GM12878 (cell line): ENCODE results near the gene ELAVL1. TPM values are rescaled to one million over a fixed set of nuclear protein-coding genes. Genes with fewer than 3 reads are reported as not detected.

Source experiments
- ATAC-seq: fragments of 200-7000 bp; cut with Tn5 transposase; 3 replicates; pipeline ENCODE4 v1.9.1; 2020; ENCODE audit warnings: mild to moderate bottlenecking, moderate library complexity
- BruUV-seq: library from RNA; stranded (reverse); fragments of 400-500 nt; replicated peaks from 2 replicates; lab custom pipeline; 2021; lab: Mats Ljungman, UMichigan
- CTCF ChIA-PET: fragments of 300-600 bp; sonication (Branson Sonifier 250); formaldehyde crosslinking; extraction: SDS; loops from one replicate; lab custom pipeline; 2021; ENCODE audit warnings: inconsistent platforms; lab: Yijun Ruan, JAX
- POLR2A ChIA-PET: fragments of 350-600 bp; formaldehyde crosslinking; extraction: SDS; loops from one replicate; lab custom pipeline; 2021; ENCODE audit warnings: inconsistent platforms; lab: Charles Lee
- RAD21 ChIA-PET: fragments of 300-600 bp; sonication (Branson Sonifier 250); formaldehyde crosslinking; loops from one replicate; lab custom pipeline; 2023; ENCODE audit warnings: antibody characterized with exemption; ENCODE audit not compliant: unreplicated experiment; lab: Charles Lee
- SMC1A ChIA-PET: fragments of 300-600 bp; sonication (Branson Sonifier 250); formaldehyde crosslinking; loops from one replicate; lab custom pipeline; 2023; ENCODE audit not compliant: unreplicated experiment, uncharacterized antibody; lab: Charles Lee
- DNase-seq: peaks from one replicate; pipeline ENCODE4 v3.0.0-alpha.2; 2011; ENCODE audit warnings: low read depth, low spot score
- FAIRE-seq: peaks from 3 replicates; lab custom pipeline; 2011; peaks lifted over from hg19 to GRCh38; lab: Jason Lieb, UNC
- H2AFZ ChIP-seq: 2 replicates; pipeline ENCODE4 v1.6.0; 2011; ENCODE audit warnings: low read depth, low read length, control low read depth; ENCODE audit not compliant: control insufficient read depth
- H3K27ac ChIP-seq: 2 replicates; pipeline ENCODE4 v1.5.1; 2011; ENCODE audit warnings: control low read depth; ENCODE audit not compliant: control insufficient read depth, insufficient read depth
- H3K27me3 ChIP-seq, 2 experiments: replicated peaks in 1 of 2; 2 replicates each; pipeline versions ENCODE4 v1.6.0 to v1.6.1; 2011; ENCODE audit warnings: low read length in 1 of 2; ENCODE audit not compliant: control insufficient read depth in 2 of 2, insufficient read depth in 2 of 2
- H3K36me3 ChIP-seq, 2 experiments: 2 replicates each; pipeline ENCODE4 v1.5.1; 2011; ENCODE audit warnings: low read length in 1 of 2; ENCODE audit not compliant: control insufficient read depth in 2 of 2, insufficient read depth in 2 of 2
- H3K4me1 ChIP-seq: 2 replicates; pipeline ENCODE4 v1.6.1; 2011; ENCODE audit warnings: mild to moderate bottlenecking, low read length, moderate library complexity, mixed read lengths; ENCODE audit not compliant: control insufficient read depth, insufficient read depth
- H3K4me2 ChIP-seq: 2 replicates; pipeline ENCODE4 v1.6.0; 2011; ENCODE audit warnings: control low read depth; ENCODE audit not compliant: control insufficient read depth, insufficient read depth
- H3K4me3 ChIP-seq: fragments of 200-600 bp; sonication (generic); 2 replicates; pipeline ENCODE4 v1.5.1; 2016
- H3K79me2 ChIP-seq: 2 replicates; pipeline ENCODE4 v1.6.0; 2011; ENCODE audit warnings: low read length; ENCODE audit not compliant: control insufficient read depth, insufficient read depth
- H3K9ac ChIP-seq: 2 replicates; pipeline ENCODE4 v1.8.0; 2011; ENCODE audit warnings: low read length, control low read depth, mixed read lengths; ENCODE audit not compliant: control insufficient read depth, insufficient read depth
- H3K9me3 ChIP-seq: replicated peaks from 3 replicates; pipeline ENCODE4 v1.5.1; 2011; ENCODE audit warnings: mild to moderate bottlenecking, low read length; ENCODE audit not compliant: control insufficient read depth, insufficient read depth
- H4K20me1 ChIP-seq: 2 replicates; pipeline ENCODE4 v1.6.0; 2011; ENCODE audit not compliant: control insufficient read depth, insufficient read depth
- BACH1 ChIP-seq: fragments of 450-650 bp; IDR thresholded peaks from 2 replicates; pipeline ENCODE4 v1.6.1; 2017; ENCODE audit warnings: mild to moderate bottlenecking, borderline replicate concordance
- EGR1 ChIP-seq, 2 experiments: IDR thresholded peaks; 1 replicate in 1 of 2; 2 replicates in 1 of 2; pipeline ENCODE4 v1.6.1; 2011 to 2012; ENCODE audit warnings: low read depth in 2 of 2, low read length in 2 of 2, borderline replicate concordance in 1 of 2, mild to moderate bottlenecking in 1 of 2, moderate library complexity in 1 of 2
- ETV6 ChIP-seq, 2 experiments: fragments of 450-650 bp in 1 of 2; IDR thresholded peaks in 1 of 2; conservative IDR thresholded peaks in 1 of 2; 2 replicates each; pipeline ENCODE4 v1.6.1; 2014; ENCODE audit warnings: antibody characterized with exemption in 1 of 2, borderline replicate concordance in 1 of 2, low read depth in 1 of 2, mild to moderate bottlenecking in 1 of 2, moderate library complexity in 1 of 2
- FOXK2 ChIP-seq: fragments of 450-650 bp; IDR thresholded peaks from 2 replicates; pipeline ENCODE4 v1.6.1; 2017; ENCODE audit warnings: mild to moderate bottlenecking, moderate library complexity
- MTA3 ChIP-seq: IDR thresholded peaks from 2 replicates; pipeline ENCODE4 v1.6.1; 2012; ENCODE audit warnings: low read length, inconsistent platforms, borderline replicate concordance
- MYB ChIP-seq: fragments of 150-350 bp; IDR thresholded peaks from 2 replicates; pipeline ENCODE4 v1.6.1; 2014; ENCODE audit warnings: mild to moderate bottlenecking, low read depth, low read length, borderline replicate concordance
- POLR2AphosphoS5 ChIP-seq: IDR thresholded peaks from 2 replicates; pipeline ENCODE4 v1.6.1; 2011; ENCODE audit warnings: mild to moderate bottlenecking, low read length, inconsistent platforms
- RCOR1 ChIP-seq: conservative IDR thresholded peaks from 2 replicates; pipeline ENCODE4 v1.6.1; 2012; ENCODE audit warnings: low read depth, low read length, improper control_type of control experiment
- SMAD5 ChIP-seq: IDR thresholded peaks from 2 replicates; pipeline ENCODE4 v1.6.1; 2016; ENCODE audit warnings: antibody characterized with exemption, low read depth
- TBL1XR1 ChIP-seq: IDR thresholded peaks from 2 replicates; pipeline ENCODE4 v1.6.1; 2012; ENCODE audit warnings: low read depth, low read length, improper control_type of control experiment
- WGBS: methylation state at CpG from one replicate; pipeline ENCODE4 v1.1.6; 2016; ENCODE audit warnings: low lambda C conversion rate; ENCODE audit not compliant: insufficient replicate concordance, insufficient coverage; ENCODE audit errors: missing lambda C conversion rate; 5-methylcytosine and 5-hydroxymethylcytosine counted together
- in situ Hi-C: fragments of 300-500 bp; cut with MboI; formaldehyde crosslinking; loops from 9 replicates; pipeline ENCODE4 v1.14.3; 2018; ENCODE audit warnings: mixed read lengths
- intact Hi-C: fragments of 100-400 bp; cut with micrococcal nuclease; formaldehyde crosslinking; loops from one replicate; pipeline ENCODE4 v1.14.2; 2022; ENCODE audit not compliant: unreplicated experiment
- polyA plus RNA-seq, 11 experiments: library from polyadenylated mRNA; depleted of rRNA in 4 of 11; unstranded in 6 of 11; stranded (reverse) in 5 of 11; fragments of >200 nt; fragmentation: Nextera tagmentation in 4 of 11; fragmentation: Illumina TruSeq in 1 of 11; extraction: Ambion mirVana in 4 of 11; extraction: Trizol in 1 of 11; gene quantifications; 1 replicate in 1 of 11; 2 replicates in 10 of 11; pipeline versions ENCODE4 v1.2.1 to v1.2.3, GENCODE V29; 2011 to 2016; ENCODE audit warnings: inconsistent platforms in 2 of 11, missing spikeins in 2 of 11, low read depth in 1 of 11
- total RNA-seq, 4 experiments: library from RNA; depleted of rRNA in 3 of 4; stranded (reverse); fragments of >200 nt in 3 of 4; fragmentation: Illumina TruSeq in 1 of 4; extraction: Trizol in 1 of 4; gene quantifications; 2 replicates each; pipeline versions ENCODE4 v1.2.1 to v1.2.3, GENCODE V29; 2013 to 2021
- TF ChIP-seq, protein P1 (sequence below): fragments of 450-650 bp; formaldehyde crosslinking; IDR thresholded peaks from 2 replicates; pipeline ENCODE4 v1.5.0; 2022; ENCODE audit warnings: mild to moderate bottlenecking, missing genetic modification characterization
- TF ChIP-seq, protein P2 (sequence below): IDR thresholded peaks from 2 replicates; pipeline ENCODE4 v1.6.1; 2011; ENCODE audit warnings: borderline replicate concordance, low read depth, mild to moderate bottlenecking, moderate library complexity, low read length; ENCODE audit not compliant: insufficient read depth, poor library complexity, severe bottlenecking
- TF ChIP-seq, protein P3 (sequence below): IDR thresholded peaks from 2 replicates; pipeline ENCODE4 v1.6.1; 2012; ENCODE audit warnings: low read length, inconsistent platforms

ELAVL1 gene
- total and polyA plus RNA-seq, 10 of the 15 experiments (the other 5 are each of a cell fraction or from before 2014, with no cell fraction given), result 7.4 to 155 (median 70.3) TPM

DNA sequence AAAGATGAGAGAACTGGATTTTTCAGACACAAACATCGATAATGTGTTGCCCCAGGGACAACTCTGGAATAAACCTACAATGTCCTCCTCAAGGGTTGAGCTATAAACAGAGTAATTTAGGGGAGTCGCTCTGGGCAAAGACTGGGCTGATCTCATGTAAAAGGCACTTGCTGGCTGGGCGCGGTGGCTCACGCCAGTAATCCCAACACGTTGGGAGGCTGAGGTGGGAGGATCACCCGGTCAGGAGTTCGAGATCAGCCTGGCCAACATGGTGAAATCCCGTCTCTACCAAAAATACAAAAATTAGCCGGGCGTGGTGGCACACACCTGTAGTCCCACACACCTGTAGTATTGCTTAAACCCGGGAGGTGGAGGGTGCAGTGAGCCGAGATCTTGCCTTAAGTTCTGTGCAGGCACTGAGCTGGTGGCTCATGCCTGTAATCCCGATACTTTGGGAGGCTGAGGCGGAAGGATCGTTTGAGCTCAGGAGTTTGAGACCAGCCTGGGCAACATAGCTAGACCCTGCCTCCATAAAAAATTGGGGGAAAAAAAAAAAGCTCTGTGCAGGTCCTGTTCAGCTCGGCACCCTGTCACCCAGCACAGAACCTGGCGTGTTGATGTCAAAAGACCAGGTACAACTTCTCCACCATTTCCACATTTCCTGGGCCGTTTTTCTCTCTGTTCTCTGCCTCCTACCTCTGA, 63.4 kb downstream of the ELAVL1 start:
- POLR2A ChIA-PET, result no interaction called here
- Histone ChIP-seq H3K4me1 (peaks cover 7% of the 10 kb centered on the region), H3K36me3 (peaks cover 2 to 12% of the 10 kb centered on the region in 2 experiments; a peak in 3 of 4 replicates), H3K27ac (no peak overlapping the region), H3K9ac (peak overlapping the region; percentile 80), H3K4me3 (peak overlapping the region; percentile 89; the same call in 1 of the 2 replicates), H3K79me2 (peaks cover 23% of the 10 kb centered on the region), H3K9me3 (no peaks in the 10 kb centered on the region), H3K4me2 (peak overlapping the region; percentile 58), H4K20me1 (no peaks in the 10 kb centered on the region), H3K27me3 (no peaks in the 10 kb centered on the region), H2AFZ (no peak overlapping the region)
- no peak for ATAC-seq
- FAIRE-seq, result no peak
- no peak for DNase-seq
- no TSS peak for BruUV-seq
- CTCF ChIA-PET, result interaction anchor here (0.8 to 4.3 kb wide), 3 partner anchors 12 to 29 kb away, joined by 3 to 44 read pairs (median 3); partner anchors contain the start of gene SNAPC2
- in situ Hi-C loops (loop anchor here (10.0 kb wide), 1 partner anchor 313 kb away; no protein-coding TSS in a partner anchor), intact Hi-C loops (loop anchor here (10.0 kb wide), 1 partner anchor 213 kb away; no protein-coding TSS in a partner anchor)
- 93% methylated on average over 18 of the region's 19 CpGs for WGBS
- RAD21 ChIA-PET, result no interaction called here
- SMC1A ChIA-PET, result interaction anchor here (1.0 kb wide), 1 partner anchor 13 kb away, joined by 3 read pairs; no protein-coding TSS in a partner anchor
- TF ChIP-seq SMAD5 (no peak), MYB (no peak), EGR1 (IDR thresholded peaks at IDR 0.05; ENCODE audit: borderline replicate concordance in 1 of 2, low read depth in 2 of 2, low read length in 2 of 2) (no peak), RCOR1 (no peak), MTA3 (no peak), BACH1 (no peak), ETV6 (conservative IDR thresholded peaks at IDR 0.05 in 1 of 2, IDR thresholded peaks at IDR 0.05 in 1 of 2; ENCODE audit: borderline replicate concordance in 1 of 2, low read depth in 1 of 2) (no peak), POLR2AphosphoS5 (no peak), FOXK2 (no peak), TBL1XR1 (no peak)
- TF ChIP-seq, protein P1, sequence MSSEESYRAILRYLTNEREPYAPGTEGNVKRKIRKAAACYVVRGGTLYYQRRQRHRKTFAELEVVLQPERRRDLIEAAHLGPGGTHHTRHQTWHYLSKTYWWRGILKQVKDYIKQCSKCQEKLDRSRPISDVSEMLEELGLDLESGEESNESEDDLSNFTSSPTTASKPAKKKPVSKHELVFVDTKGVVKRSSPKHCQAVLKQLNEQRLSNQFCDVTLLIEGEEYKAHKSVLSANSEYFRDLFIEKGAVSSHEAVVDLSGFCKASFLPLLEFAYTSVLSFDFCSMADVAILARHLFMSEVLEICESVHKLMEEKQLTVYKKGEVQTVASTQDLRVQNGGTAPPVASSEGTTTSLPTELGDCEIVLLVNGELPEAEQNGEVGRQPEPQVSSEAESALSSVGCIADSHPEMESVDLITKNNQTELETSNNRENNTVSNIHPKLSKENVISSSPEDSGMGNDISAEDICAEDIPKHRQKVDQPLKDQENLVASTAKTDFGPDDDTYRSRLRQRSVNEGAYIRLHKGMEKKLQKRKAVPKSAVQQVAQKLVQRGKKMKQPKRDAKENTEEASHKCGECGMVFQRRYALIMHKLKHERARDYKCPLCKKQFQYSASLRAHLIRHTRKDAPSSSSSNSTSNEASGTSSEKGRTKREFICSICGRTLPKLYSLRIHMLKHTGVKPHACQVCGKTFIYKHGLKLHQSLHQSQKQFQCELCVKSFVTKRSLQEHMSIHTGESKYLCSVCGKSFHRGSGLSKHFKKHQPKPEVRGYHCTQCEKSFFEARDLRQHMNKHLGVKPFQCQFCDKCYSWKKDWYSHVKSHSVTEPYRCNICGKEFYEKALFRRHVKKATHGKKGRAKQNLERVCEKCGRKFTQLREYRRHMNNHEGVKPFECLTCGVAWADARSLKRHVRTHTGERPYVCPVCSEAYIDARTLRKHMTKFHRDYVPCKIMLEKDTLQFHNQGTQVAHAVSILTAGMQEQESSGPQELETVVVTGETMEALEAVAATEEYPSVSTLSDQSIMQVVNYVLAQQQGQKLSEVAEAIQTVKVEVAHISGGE, result no peak
- TF ChIP-seq, protein P2, sequence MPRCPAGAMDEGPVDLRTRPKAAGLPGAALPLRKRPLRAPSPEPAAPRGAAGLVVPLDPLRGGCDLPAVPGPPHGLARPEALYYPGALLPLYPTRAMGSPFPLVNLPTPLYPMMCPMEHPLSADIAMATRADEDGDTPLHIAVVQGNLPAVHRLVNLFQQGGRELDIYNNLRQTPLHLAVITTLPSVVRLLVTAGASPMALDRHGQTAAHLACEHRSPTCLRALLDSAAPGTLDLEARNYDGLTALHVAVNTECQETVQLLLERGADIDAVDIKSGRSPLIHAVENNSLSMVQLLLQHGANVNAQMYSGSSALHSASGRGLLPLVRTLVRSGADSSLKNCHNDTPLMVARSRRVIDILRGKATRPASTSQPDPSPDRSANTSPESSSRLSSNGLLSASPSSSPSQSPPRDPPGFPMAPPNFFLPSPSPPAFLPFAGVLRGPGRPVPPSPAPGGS, result no peak
- TF ChIP-seq, protein P3, sequence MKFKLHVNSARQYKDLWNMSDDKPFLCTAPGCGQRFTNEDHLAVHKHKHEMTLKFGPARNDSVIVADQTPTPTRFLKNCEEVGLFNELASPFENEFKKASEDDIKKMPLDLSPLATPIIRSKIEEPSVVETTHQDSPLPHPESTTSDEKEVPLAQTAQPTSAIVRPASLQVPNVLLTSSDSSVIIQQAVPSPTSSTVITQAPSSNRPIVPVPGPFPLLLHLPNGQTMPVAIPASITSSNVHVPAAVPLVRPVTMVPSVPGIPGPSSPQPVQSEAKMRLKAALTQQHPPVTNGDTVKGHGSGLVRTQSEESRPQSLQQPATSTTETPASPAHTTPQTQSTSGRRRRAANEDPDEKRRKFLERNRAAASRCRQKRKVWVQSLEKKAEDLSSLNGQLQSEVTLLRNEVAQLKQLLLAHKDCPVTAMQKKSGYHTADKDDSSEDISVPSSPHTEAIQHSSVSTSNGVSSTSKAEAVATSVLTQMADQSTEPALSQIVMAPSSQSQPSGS, result no peak
